Gastrocnemius medialis (tissue), 4 donors: ENCODE measurements around the gene HMGN1. TPM values are rescaled to one million over a fixed set of nuclear protein-coding genes. Genes with fewer than 3 reads are reported as not detected.

Experiments used
- ATAC-seq, 2 donors: fragments of 150-250 bp; one replicate each; pipeline ENCODE4 v1.9.1; 2016
- DNase-seq, 2 donors: peaks; one replicate each; pipeline ENCODE4 v3.0.0-alpha.2; 2019
- H3K27ac ChIP-seq, 4 donors: fragments of 200-600 bp; sonication (generic); 1 replicate in 1 of 4; 2 replicates in 3 of 4; pipeline ENCODE4 v1.5.1; 2016 to 2018; ENCODE audit warnings: mild to moderate bottlenecking in 2 of 4, moderate library complexity in 1 of 4
- H3K27me3 ChIP-seq, 3 donors: fragments of 200-600 bp; sonication (generic) in 2 of 3; 1 replicate in 1 of 3; 2 replicates in 2 of 3; pipeline versions ENCODE4 v1.5.1 to v1.6.0; 2016 to 2019; ENCODE audit warnings: mild to moderate bottlenecking in 1 of 3, moderate library complexity in 1 of 3
- H3K36me3 ChIP-seq, 2 donors: fragments of 200-600 bp; sonication (generic) in 1 of 2; one replicate each; pipeline ENCODE4 v1.5.1; 2017 to 2018
- H3K4me1 ChIP-seq, 2 donors: fragments of 200-600 bp; sonication (generic) in 1 of 2; one replicate each; pipeline ENCODE4 v1.5.1; 2016 to 2017; ENCODE audit warnings: mild to moderate bottlenecking in 2 of 2
- H3K4me3 ChIP-seq, 4 donors: fragments of 200-600 bp; sonication (generic) in 3 of 4; 1 replicate in 1 of 4; 2 replicates in 3 of 4; pipeline ENCODE4 v1.5.1; 2016 to 2019; ENCODE audit warnings: mild to moderate bottlenecking in 2 of 4
- H3K9me3 ChIP-seq, 3 donors: fragments of 200-600 bp; sonication (generic) in 2 of 3; 1 replicate in 1 of 3; 2 replicates in 2 of 3; pipeline ENCODE4 v1.5.1; 2016 to 2019
- CTCF ChIP-seq, 5 experiments: fragments of 450-650 bp in 3 of 5; fragments of 200-600 bp in 2 of 5; sonication (generic) in 2 of 5; IDR thresholded peaks in 4 of 5; conservative IDR thresholded peaks in 1 of 5; 1 replicate in 4 of 5; 2 replicates in 1 of 5; pipeline ENCODE4 v1.5.1; 2016 to 2019; ENCODE audit warnings: antibody characterized with exemption in 5 of 5, mild to moderate bottlenecking in 3 of 5, moderate library complexity in 3 of 5
- POLR2A ChIP-seq, 2 donors: fragments of 450-650 bp; IDR thresholded peaks; one replicate each; pipeline ENCODE4 v1.6.1; 2017; ENCODE audit warnings: antibody characterized with exemption in 2 of 2, mild to moderate bottlenecking in 2 of 2, moderate library complexity in 2 of 2
- in situ Hi-C, 4 donors: fragments of 200-750 bp; cut with MboI; loops; one replicate each; pipeline versions ENCODE4 v1.15.0 to v1.8.0; 2017; ENCODE audit warnings: low sequenced_read_pairs in 4 of 4
- intact Hi-C: fragments of 100-400 bp; cut with DNase I; formaldehyde crosslinking; loops from one replicate; pipeline ENCODE4 v1.15.1; 2023; ENCODE audit warnings: low total_unique reads
- total RNA-seq, 4 donors: library from RNA; depleted of rRNA; stranded (reverse); fragments of >200 nt; gene quantifications; one replicate each; pipeline versions ENCODE4 v1.1.0 to v1.2.3, GENCODE V29; 2016

HMGN1 gene
- total RNA-seq, 4 donors from 2014 or later = 7.6 to 16.2 (median 9.1) TPM

GRCh38 chr21:39326607-39327307, 22.1 kb downstream of the HMGN1 start:
- no peaks in the 10 kb centered on the region for H3K36me3 ChIP-seq
- H3K4me3 ChIP-seq = no peak overlapping the region
- H3K9me3 ChIP-seq = no peaks in the 10 kb centered on the region
- no peak overlapping the region for H3K27ac ChIP-seq
- H3K27me3 ChIP-seq = no peaks in the 10 kb centered on the region
- in situ Hi-C loops = loop anchor here in 1 of 4 donors (10.0 kb wide), 1 partner anchor 68 kb away; no protein-coding TSS in a partner anchor
- H3K4me1 ChIP-seq = no peaks in the 10 kb centered on the region
- no peak for TF ChIP-seq POLR2A (IDR thresholded peaks at IDR 0.05)
- no peak for TF ChIP-seq CTCF (IDR thresholded peaks at IDR 0.05 in 4 of 5, conservative IDR thresholded peaks at IDR 0.05 in 1 of 5)
- intact Hi-C loops = no loop called here
- DNase-seq (no peak), ATAC-seq (no peak)

GRCh38 chr21:39325458-39325857, 23.4 kb downstream of the HMGN1 start:
- H3K36me3 ChIP-seq = no peaks in the 10 kb centered on the region
- H3K4me1 ChIP-seq = no peaks in the 10 kb centered on the region
- no peak for ATAC-seq
- no peaks in the 10 kb centered on the region for H3K9me3 ChIP-seq
- no peak overlapping the region for H3K27ac ChIP-seq
- no peaks in the 10 kb centered on the region for H3K27me3 ChIP-seq
- in situ Hi-C loops (loop anchor here in 1 of 4 donors (10.0 kb wide), 1 partner anchor 69 kb away; no protein-coding TSS in a partner anchor), intact Hi-C loops (no loop called here)
- no peak overlapping the region for H3K4me3 ChIP-seq
- TF ChIP-seq CTCF (IDR thresholded peaks at IDR 0.05 in 4 of 5, conservative IDR thresholded peaks at IDR 0.05 in 1 of 5) (no peak), POLR2A (IDR thresholded peaks at IDR 0.05) (no peak)
- no peak for DNase-seq

- no peak for ATAC-seq
- DNase-seq = no peak
Observed at GRCh38 chr21:39321424-39321823, 27.5 kb downstream of the HMGN1 start.

GRCh38 chr21:39319814-39320332, 29.0 kb downstream of the HMGN1 start:
- Histone ChIP-seq H3K36me3 (no peaks in the 10 kb centered on the region), H3K27me3 (no peaks in the 10 kb centered on the region), H3K4me3 (no peak overlapping the region), H3K27ac (peak overlapping the region in 1 of 4 donors; percentile 65), H3K9me3 (no peaks in the 10 kb centered on the region), H3K4me1 (peaks cover under 1 to 8% of the 10 kb centered on the region in 2 donors)
- in situ Hi-C loops (loop anchor here (5.0 to 10.0 kb wide), 3 partner anchors 65 to 75 kb away; a partner anchor contains a TSS), intact Hi-C loops (no loop called here)
- DNase-seq (no peak), ATAC-seq (no peak)
- no peak for TF ChIP-seq CTCF (IDR thresholded peaks at IDR 0.05 in 4 of 5, conservative IDR thresholded peaks at IDR 0.05 in 1 of 5)
- TF ChIP-seq POLR2A (IDR thresholded peaks at IDR 0.05) = no peak

More at GRCh38 chr21:39321424-39321823, 27.5 kb downstream of the HMGN1 start:
- in situ Hi-C loops = loop anchor here in 1 of 4 donors (10.0 kb wide), 1 partner anchor 73 kb away; no protein-coding TSS in a partner anchor
- Histone ChIP-seq H3K27ac (no peak overlapping the region), H3K9me3 (no peaks in the 10 kb centered on the region), H3K4me3 (no peak overlapping the region), H3K4me1 (peaks cover 0 to 8% of the 10 kb centered on the region in 2 donors), H3K27me3 (no peaks in the 10 kb centered on the region), H3K36me3 (no peaks in the 10 kb centered on the region)
- TF ChIP-seq CTCF (IDR thresholded peaks at IDR 0.05 in 4 of 5, conservative IDR thresholded peaks at IDR 0.05 in 1 of 5) (no peak), POLR2A (IDR thresholded peaks at IDR 0.05) (no peak)
- intact Hi-C loops = no loop called here
